ENCODE data around the gene LIPI. TPM values are rescaled to one million over a fixed set of nuclear protein-coding genes. Genes with fewer than 3 reads are reported as not detected.

Gene LIPI
- total and polyA plus RNA-seq, 7 donors, result not detected

Other genes with a start within 250 kb of the LIPI start
- gene RBM11, start 5.2 kb upstream of the LIPI start, total RNA-seq, result not detected
- gene RBM11, start 5.2 kb upstream of the LIPI start, polyA plus RNA-seq, result under 1 TPM in 1 of 3 donors, not detected in 2; 0.10 TPM
- 10 to 100 TPM in 2 of 4 donors, 1 to 10 TPM in 2; 6.5 to 11.5 (median 9.3) TPM for gene HSPA13, start 172.2 kb upstream of the LIPI start, total RNA-seq
- gene HSPA13, start 172.2 kb upstream of the LIPI start, polyA plus RNA-seq, result 10 to 100 TPM in 1 of 3 donors, 1 to 10 TPM in 2; 5.7 to 14.1 (median 7.6) TPM

All from psoas muscle (tissue), 7 donors.